ENCODE data around the gene GPR146.

DNA sequence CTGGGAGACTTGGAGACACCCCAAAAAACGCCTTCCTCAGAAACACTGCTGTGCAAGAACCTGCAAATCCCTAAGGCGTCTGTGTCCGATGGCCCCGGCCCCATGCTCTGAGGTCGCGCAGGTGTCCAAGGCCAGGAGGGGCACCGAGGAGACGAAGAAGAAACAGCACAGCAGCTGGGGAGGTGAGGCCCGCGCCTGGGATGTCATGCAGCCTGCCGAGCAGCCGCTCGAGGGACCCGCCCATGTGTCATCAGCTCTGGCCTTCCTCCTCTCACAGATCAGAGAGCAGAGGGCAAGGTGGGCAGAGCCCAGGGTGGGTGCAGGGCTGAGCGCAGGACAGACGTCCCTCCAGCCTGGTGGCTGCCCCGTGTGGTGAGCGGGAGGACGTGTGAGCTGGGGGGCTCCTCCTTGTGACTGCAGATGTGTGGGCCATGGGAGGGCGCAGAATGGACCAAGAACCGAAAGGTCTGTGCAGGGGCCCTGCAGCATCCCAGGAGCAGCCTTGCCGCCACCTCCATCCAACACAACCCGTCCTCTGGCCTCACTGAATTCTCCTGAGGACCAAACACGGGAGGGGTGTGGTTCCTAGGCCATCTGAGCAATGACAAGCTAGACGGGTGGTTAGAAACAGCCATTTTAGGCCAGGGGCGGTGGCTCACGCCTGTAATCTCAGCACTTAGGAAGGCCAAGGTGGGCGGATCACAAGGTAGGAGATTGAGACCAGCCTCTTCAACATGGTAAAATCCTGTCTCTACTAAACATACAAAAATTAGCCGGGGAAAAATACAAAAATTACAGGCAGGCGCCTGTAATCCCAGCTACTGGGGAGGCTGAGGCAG is 30.5 kb downstream of the GPR146 start:
- TF ChIP-seq, protein P1, sequence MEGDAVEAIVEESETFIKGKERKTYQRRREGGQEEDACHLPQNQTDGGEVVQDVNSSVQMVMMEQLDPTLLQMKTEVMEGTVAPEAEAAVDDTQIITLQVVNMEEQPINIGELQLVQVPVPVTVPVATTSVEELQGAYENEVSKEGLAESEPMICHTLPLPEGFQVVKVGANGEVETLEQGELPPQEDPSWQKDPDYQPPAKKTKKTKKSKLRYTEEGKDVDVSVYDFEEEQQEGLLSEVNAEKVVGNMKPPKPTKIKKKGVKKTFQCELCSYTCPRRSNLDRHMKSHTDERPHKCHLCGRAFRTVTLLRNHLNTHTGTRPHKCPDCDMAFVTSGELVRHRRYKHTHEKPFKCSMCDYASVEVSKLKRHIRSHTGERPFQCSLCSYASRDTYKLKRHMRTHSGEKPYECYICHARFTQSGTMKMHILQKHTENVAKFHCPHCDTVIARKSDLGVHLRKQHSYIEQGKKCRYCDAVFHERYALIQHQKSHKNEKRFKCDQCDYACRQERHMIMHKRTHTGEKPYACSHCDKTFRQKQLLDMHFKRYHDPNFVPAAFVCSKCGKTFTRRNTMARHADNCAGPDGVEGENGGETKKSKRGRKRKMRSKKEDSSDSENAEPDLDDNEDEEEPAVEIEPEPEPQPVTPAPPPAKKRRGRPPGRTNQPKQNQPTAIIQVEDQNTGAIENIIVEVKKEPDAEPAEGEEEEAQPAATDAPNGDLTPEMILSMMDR (IDR thresholded peaks at IDR 0.05), result no peak
- TF ChIP-seq POLR2A (IDR thresholded peaks at IDR 0.05) (no peak), EP300 (IDR thresholded peaks at IDR 0.05; ENCODE audit: low read depth) (no peak), POLR2AphosphoS5 (IDR thresholded peaks at IDR 0.05) (no peak)

Data from transverse colon (tissue), 4 donors.